ENCODE results near the gene TCTN3. TPM values are rescaled to one million over a fixed set of nuclear protein-coding genes. Genes with fewer than 3 reads are reported as not detected.

TCTN3 gene
- total RNA-seq, 4 donors from 2014 or later, result 6.3 to 8.6 (median 6.8) TPM

DNA sequence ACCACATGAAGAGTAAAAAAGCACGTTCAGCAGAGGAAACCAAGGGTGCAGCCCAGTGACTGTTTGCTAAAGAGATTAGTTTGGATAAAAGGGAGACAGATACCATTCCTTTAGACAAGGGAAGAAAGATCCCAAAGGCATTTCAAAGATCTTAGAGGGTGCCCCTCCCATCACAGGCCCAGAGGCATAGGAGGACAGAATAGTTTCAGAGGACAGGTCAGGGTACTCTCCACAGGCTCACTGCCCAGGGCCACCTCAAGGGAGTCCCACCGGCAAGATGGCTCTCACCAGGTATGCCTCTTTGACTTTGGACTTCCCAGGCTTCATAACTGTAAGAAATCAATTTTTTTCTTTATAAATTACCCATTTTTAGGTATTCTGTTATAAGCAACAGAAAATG, 4.7 kb upstream of the TCTN3 start:
- H3K36me3 ChIP-seq, result no peaks in the 10 kb centered on the region
- H3K4me1 ChIP-seq, result no peaks in the 10 kb centered on the region
- no peak for TF ChIP-seq POLR2A (IDR thresholded peaks at IDR 0.05)
- TF ChIP-seq, protein P1, sequence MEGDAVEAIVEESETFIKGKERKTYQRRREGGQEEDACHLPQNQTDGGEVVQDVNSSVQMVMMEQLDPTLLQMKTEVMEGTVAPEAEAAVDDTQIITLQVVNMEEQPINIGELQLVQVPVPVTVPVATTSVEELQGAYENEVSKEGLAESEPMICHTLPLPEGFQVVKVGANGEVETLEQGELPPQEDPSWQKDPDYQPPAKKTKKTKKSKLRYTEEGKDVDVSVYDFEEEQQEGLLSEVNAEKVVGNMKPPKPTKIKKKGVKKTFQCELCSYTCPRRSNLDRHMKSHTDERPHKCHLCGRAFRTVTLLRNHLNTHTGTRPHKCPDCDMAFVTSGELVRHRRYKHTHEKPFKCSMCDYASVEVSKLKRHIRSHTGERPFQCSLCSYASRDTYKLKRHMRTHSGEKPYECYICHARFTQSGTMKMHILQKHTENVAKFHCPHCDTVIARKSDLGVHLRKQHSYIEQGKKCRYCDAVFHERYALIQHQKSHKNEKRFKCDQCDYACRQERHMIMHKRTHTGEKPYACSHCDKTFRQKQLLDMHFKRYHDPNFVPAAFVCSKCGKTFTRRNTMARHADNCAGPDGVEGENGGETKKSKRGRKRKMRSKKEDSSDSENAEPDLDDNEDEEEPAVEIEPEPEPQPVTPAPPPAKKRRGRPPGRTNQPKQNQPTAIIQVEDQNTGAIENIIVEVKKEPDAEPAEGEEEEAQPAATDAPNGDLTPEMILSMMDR (IDR thresholded peaks at IDR 0.05 in 4 of 5, conservative IDR thresholded peaks at IDR 0.05 in 1 of 5), result no peak
- intact Hi-C loops (cut with DNase I; ENCODE audit: low total_unique reads) (no loop called here), in situ Hi-C loops (cut with MboI; ENCODE audit: low sequenced_read_pairs in 4 of 4) (loop anchor here in 2 of 4 donors (5.0 to 25.0 kb wide), 3 partner anchors 144 to 339 kb away; partner anchors contain the start of gene CCNJ (in 2 of the 2))
- H3K4me3 ChIP-seq, result no peak overlapping the region
- DNase-seq, result no peak
- no peak for ATAC-seq
- H3K27me3 ChIP-seq, result no peaks in the 10 kb centered on the region
- H3K9me3 ChIP-seq, result no peaks in the 10 kb centered on the region
- no peak overlapping the region for H3K27ac ChIP-seq

DNA sequence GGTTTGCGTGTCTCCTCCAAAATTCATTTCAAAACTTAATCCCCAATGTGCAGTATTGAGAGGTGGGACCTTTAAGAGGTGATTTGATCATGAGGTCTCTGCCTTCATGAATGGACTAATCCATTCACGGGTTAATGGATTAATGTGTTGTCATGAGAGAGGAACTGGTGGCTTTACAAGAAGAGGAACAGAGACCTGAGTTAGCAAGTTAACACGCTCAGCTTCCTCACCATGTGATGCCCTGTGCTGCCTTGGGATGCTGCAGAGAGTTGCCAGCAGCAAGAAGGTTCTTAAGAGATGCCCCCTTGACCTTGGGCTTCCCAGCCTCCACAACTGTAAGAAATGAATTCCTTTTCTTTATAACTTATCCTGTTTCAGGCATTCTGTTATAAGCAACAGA, 3.7 kb upstream of the TCTN3 start:
- intact Hi-C loops (cut with DNase I; ENCODE audit: low total_unique reads), result no loop called here
- Histone ChIP-seq H3K4me3 (no peak overlapping the region), H3K27ac (no peak overlapping the region), H3K27me3 (no peaks in the 10 kb centered on the region), H3K36me3 (no peaks in the 10 kb centered on the region), H3K4me1 (peaks cover 4 to 8% of the 10 kb centered on the region in 2 donors), H3K9me3 (no peaks in the 10 kb centered on the region)
- TF ChIP-seq, protein P1 (IDR thresholded peaks at IDR 0.05 in 4 of 5, conservative IDR thresholded peaks at IDR 0.05 in 1 of 5), result no peak
- no peak for TF ChIP-seq POLR2A (IDR thresholded peaks at IDR 0.05)
- ATAC-seq (no peak), DNase-seq (peak; percentile 16 to 24)
- in situ Hi-C loops (cut with MboI; ENCODE audit: low sequenced_read_pairs in 4 of 4), result loop anchor here in 2 of 4 donors (5.0 to 25.0 kb wide), 3 partner anchors 145 to 340 kb away; partner anchors contain the start of gene CCNJ (in 2 of the 2)

DNA sequence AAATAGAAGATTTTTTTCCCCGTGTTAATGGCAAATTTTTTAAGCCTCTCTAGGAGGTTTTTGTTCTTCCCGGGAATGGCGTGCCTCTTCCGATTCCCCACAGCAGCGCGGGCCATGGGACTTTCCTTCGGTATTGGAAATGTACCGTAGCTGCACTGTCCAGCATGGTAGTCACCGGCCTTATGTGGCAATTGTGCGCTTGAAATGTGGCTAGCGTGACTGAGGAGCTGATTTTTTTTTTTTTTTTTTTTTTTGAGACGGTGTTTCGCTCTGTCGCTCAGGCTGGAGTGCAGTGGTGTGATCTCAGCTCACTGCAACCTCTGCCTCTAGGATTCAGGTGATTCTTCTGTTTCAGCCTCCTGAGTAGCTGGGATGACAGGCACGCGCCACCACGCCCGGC, 938 bp upstream of the TCTN3 start:
- in situ Hi-C loops (cut with MboI; ENCODE audit: low sequenced_read_pairs in 4 of 4), result loop anchor here in 2 of 4 donors (5.0 to 25.0 kb wide), 3 partner anchors 148 to 343 kb away; partner anchors contain the start of gene CCNJ (in 2 of the 2)

DNA sequence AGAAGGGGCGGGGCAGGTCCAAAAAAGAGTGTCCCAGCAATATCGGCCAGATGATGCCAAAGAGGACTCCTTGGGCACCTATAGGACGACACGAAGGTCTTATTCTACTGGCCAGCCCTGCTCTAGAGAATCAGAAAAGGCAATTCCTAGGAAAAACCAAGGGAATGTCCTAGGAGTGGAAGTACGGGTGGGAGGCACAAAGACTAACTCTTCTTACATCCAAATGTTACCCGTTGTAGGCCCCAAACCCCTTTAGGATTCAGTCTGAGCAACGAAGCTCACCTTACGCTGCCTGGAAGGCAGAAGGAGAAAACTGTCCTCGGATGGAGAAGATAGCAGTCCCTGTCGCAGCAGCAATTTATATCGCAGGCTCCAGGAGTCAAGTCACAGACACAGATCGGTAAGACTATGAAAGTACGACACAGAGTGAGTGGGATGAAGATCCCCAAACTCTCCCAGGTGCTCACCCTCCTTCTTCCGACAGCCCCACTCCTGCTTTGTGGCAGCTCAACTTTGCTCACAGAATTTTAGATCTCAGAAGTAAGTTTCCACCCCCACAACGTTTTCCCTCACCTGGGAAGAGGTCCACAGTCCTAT, 558 bp downstream of the TCTN3 start:
- Histone ChIP-seq H3K4me3 (peak overlapping the region; percentile 77 to 93 (median 92)), H3K9me3 (no peaks in the 10 kb centered on the region), H3K36me3 (peaks cover 0 to 31% of the 10 kb centered on the region in 2 donors), H3K4me1 (peaks cover 4 to 13% of the 10 kb centered on the region in 2 donors), H3K27me3 (no peaks in the 10 kb centered on the region), H3K27ac (peak overlapping the region; percentile 81 to 90 (median 87))
- no peak for ATAC-seq
- DNase-seq, result no peak
- TF ChIP-seq, protein P1 (IDR thresholded peaks at IDR 0.05 in 4 of 5, conservative IDR thresholded peaks at IDR 0.05 in 1 of 5), result no peak
- TF ChIP-seq POLR2A (IDR thresholded peaks at IDR 0.05), result no peak
- intact Hi-C loops (cut with DNase I; ENCODE audit: low total_unique reads), result loop anchor here (2.0 to 5.0 kb wide), 3 partner anchors 36 to 600 kb away; partner anchors contain the start of genes ALDH18A1 and CC2D2B
- in situ Hi-C loops (cut with MboI; ENCODE audit: low sequenced_read_pairs in 4 of 4), result loop anchor here in 2 of 4 donors (10.0 to 25.0 kb wide), 2 partner anchors 152 to 344 kb away; partner anchors contain the start of gene CCNJ (in 2 of the 2)

More for the DNA sequence above, 938 bp upstream of the TCTN3 start:
- Histone ChIP-seq H3K36me3 (peaks cover 0 to 18% of the 10 kb centered on the region in 2 donors), H3K9me3 (no peaks in the 10 kb centered on the region), H3K4me3 (no peak overlapping the region), H3K27me3 (no peaks in the 10 kb centered on the region), H3K27ac (no peak overlapping the region), H3K4me1 (peaks cover 4 to 13% of the 10 kb centered on the region in 2 donors)
- intact Hi-C loops (cut with DNase I; ENCODE audit: low total_unique reads), result loop anchor here (1.0 to 5.0 kb wide), 4 partner anchors 37 to 348 kb away; partner anchors contain the start of genes ALDH18A1, CC2D2B and CCNJ
- no peak for ATAC-seq
- no peak for TF ChIP-seq POLR2A (IDR thresholded peaks at IDR 0.05)
- TF ChIP-seq, protein P1 (IDR thresholded peaks at IDR 0.05 in 4 of 5, conservative IDR thresholded peaks at IDR 0.05 in 1 of 5), result no peak
- DNase-seq, result no peak

Measured in gastrocnemius medialis (tissue), 4 donors.